ENCODE data around the gene TAS1R3.
"Not testable (repeated sequence)": the region's sequence is repeated elsewhere in the genome, so short reads cannot be mapped to it uniquely, and the experiment has no call there.

Gene TAS1R3

GRCh38 chr1:1360506-1361169 lies 29.6 kb downstream of the TAS1R3 start:
- no peak for TF ChIP-seq ZNF274 (IDR thresholded peaks at IDR 0.05; ENCODE audit: low read depth, low read length)
- H3K4me3 ChIP-seq (ENCODE audit: low read length) = no peak overlapping the region

GRCh38 chr1:1361233-1361981 lies 30.3 kb downstream of the TAS1R3 start:
- TF ChIP-seq ZNF274 (IDR thresholded peaks at IDR 0.05; ENCODE audit: low read depth, low read length) = no peak
- H3K4me3 ChIP-seq (ENCODE audit: low read length) = no peak overlapping the region

- H3K4me3 ChIP-seq (ENCODE audit: low read length) = no peak overlapping the region
- no peak for TF ChIP-seq ZNF274 (IDR thresholded peaks at IDR 0.05; ENCODE audit: low read depth, low read length)
These were observed 30.9 kb downstream of the TAS1R3 start for GRCh38 chr1:1361982-1362423.

DNA sequence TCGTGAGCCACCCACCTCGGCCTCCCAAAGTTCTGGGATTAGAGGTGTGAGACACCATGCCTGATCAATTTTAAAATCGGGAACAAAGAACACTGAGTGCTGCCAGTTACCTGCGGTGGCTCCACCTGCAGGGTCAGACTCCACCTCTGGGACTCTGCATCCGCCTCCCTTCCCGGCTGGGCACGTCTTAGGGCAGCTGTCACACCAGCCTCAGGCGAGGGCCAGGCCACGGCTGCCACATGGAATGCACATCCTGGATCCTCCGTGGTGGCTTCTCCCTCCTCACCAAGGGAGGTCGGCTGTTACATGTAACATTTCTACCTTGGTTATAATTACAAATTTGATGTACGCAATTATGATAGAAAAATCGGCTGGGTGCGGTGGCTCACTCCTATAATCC lies 33.2 kb downstream of the TAS1R3 start:
- no peak for TF ChIP-seq ZNF274 (IDR thresholded peaks at IDR 0.05; ENCODE audit: low read depth, low read length)

GRCh38 chr1:1365875-1366698 lies 35.0 kb downstream of the TAS1R3 start:
- no peak overlapping the region for H3K4me3 ChIP-seq (ENCODE audit: low read length)
- no peak for TF ChIP-seq ZNF274 (IDR thresholded peaks at IDR 0.05; ENCODE audit: low read depth, low read length)

More for the DNA sequence above, 33.2 kb downstream of the TAS1R3 start:
- no peak overlapping the region for H3K4me3 ChIP-seq (ENCODE audit: low read length)

DNA sequence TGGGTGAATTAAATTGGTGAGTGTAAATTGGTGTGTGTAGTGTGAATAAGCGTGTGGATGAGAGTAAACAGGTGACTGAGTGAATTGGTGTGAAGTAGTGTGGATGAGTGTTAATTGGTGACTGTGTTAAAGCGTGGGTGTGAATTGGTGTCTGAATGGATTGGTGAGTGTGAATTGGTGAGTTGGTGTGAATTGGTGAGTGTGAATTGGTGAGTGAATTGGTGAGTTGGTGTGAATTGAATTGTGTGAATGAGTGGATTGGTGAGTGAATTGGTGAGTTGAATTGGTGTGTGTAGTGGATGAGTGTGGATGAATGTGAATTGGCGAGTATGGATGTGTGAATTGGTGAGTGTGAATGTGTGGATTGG lies 35.6 kb downstream of the TAS1R3 start:
- H3K4me3 ChIP-seq (ENCODE audit: low read length) = no peak overlapping the region
- no peak for TF ChIP-seq ZNF274 (IDR thresholded peaks at IDR 0.05; ENCODE audit: low read depth, low read length)

- no peak for TF ChIP-seq ZNF274 (IDR thresholded peaks at IDR 0.05; ENCODE audit: low read depth, low read length)
- no peak overlapping the region for H3K4me3 ChIP-seq (ENCODE audit: low read length)
These were observed 36.2 kb downstream of the TAS1R3 start for GRCh38 chr1:1367315-1367714.

GRCh38 chr1:1370094-1370493 lies 39.0 kb downstream of the TAS1R3 start:
- not testable (repeated sequence) for H3K4me3 ChIP-seq (ENCODE audit: low read length)

- no peak overlapping the region for H3K4me3 ChIP-seq (ENCODE audit: low read length)
- no peak for TF ChIP-seq ZNF274 (IDR thresholded peaks at IDR 0.05; ENCODE audit: low read depth, low read length)
These were observed 39.8 kb downstream of the TAS1R3 start for GRCh38 chr1:1370771-1371300.

- H3K4me3 ChIP-seq (ENCODE audit: low read length) = no peak overlapping the region
- TF ChIP-seq ZNF274 (IDR thresholded peaks at IDR 0.05; ENCODE audit: low read depth, low read length) = no peak
These were observed 40.3 kb downstream of the TAS1R3 start for GRCh38 chr1:1371364-1371745.

DNA sequence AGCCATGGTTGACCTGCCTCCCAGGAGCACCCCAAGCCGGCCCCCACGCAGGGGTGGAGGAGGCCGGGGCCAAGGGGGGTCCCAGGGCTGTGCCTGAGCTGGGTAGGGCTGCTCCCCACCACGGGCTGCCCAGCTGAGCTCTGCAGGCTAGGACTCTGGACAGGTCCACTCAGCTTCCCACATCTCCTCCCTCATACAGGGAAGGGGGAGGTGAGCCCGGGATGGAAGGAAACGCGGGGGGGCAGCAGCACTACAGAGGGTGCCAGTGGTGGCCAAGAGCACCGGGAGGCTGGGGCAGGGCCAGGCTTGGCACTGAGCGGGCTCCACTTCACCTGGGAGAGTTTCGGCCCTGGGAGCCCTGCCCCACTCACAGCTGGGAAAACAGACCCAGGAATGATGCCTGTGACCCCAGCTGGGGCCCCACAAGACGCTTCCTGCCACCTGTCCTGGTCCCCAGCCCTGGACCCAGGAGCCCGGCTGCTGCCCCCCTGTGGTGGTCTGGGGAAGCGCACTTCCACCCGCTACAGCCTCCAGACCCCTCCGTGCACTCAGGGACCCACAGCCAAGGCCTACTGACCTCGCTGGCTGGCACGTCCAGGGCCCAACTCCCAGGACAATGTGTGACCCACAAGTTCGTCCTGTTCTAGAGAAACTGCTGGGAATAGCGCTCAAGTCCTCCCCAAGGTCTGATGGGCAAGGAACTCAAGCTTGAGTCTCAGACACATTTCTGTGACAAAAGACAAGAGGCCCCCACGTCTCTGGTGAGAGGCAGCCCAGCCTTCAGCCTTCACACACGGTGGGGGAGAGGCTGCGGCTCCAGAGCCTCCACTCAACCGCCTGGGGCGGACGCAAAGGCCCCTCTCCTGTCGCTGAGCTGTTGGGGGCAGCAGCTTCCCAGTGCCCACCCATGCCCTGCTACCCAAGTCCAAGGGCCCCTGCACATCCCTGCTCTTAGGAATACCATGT lies 40.9 kb downstream of the TAS1R3 start:
- no peak overlapping the region for H3K4me3 ChIP-seq (ENCODE audit: low read length)
- TF ChIP-seq ZNF274 (IDR thresholded peaks at IDR 0.05; ENCODE audit: low read depth, low read length) = no peak

- H3K4me3 ChIP-seq (ENCODE audit: low read length) = no peak overlapping the region; the same call in 1 of the 2 replicates
- no peak for TF ChIP-seq ZNF274 (IDR thresholded peaks at IDR 0.05; ENCODE audit: low read depth, low read length)
These were observed 42.2 kb downstream of the TAS1R3 start for GRCh38 chr1:1373051-1373814.

Data from GM08714 (cell line).